ENCODE measurements around the gene KRT35. TPM values are rescaled to one million over a fixed set of nuclear protein-coding genes. Genes with fewer than 3 reads are reported as not detected.

The KRT35 gene
- total RNA-seq, 2 donors from 2014 or later = not detected

DNA sequence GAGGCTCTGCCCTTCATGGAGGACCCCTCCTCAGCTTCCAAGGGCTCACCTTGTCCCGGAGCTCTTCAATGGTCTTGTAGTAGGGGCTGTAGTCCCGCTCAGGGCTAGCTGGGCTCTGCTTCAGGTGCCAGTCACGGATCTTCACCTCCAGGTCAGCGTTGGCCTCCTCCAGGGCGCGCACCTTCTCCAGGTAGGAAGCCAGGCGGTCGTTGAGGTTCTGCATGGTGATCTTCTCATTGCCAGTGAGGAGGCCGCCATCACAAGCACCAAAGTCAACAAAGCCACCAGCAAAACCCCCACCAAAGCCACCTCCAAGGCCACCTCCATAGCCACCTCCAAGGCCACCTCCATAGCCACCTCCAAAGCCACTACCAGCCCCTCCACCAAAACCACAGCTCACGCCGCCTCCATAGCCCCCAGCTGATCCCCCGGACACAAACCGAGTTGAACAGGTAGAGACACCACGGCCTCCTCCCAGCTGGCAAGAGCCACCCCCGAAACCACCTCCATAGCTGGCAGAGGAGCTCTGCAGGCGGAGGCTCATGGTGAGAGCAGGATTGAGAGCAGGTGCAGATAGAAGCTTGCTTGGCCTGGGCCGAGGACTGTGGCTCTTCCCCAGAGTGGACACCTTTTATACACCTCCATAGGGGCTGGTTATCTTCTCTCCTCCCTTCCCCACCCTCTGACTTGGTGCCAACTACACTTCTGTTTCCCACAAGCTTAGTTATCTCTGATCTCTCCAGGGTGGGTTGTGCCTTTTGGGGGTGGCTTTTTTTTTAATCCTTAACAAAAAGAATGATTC, 24.3 kb upstream of the KRT35 start, which contains the start of gene KRT13:
TSS of gene KRT13 (minus strand) at position 606 of the 802 bp plus-strand sequence. CDS start at position 544, 62 bp downstream.
- no peaks in the 10 kb centered on the region for H3K4me1 ChIP-seq (ENCODE audit: control insufficient read depth in 1 of 2, low read depth in 2 of 2)
- no peaks in the 10 kb centered on the region for H3K36me3 ChIP-seq
- no peak for ATAC-seq (ENCODE audit: insufficient number of reproducible peaks, low FRiP score, low read depth)
- H3K27ac ChIP-seq = no peak within 1 kb of the TSS
- no peaks in the 10 kb centered on the region for H3K27me3 ChIP-seq (replicated peaks; ENCODE audit: insufficient read depth)
- no peaks in the 10 kb centered on the region for H3K9me3 ChIP-seq
- TF ChIP-seq, protein P1, sequence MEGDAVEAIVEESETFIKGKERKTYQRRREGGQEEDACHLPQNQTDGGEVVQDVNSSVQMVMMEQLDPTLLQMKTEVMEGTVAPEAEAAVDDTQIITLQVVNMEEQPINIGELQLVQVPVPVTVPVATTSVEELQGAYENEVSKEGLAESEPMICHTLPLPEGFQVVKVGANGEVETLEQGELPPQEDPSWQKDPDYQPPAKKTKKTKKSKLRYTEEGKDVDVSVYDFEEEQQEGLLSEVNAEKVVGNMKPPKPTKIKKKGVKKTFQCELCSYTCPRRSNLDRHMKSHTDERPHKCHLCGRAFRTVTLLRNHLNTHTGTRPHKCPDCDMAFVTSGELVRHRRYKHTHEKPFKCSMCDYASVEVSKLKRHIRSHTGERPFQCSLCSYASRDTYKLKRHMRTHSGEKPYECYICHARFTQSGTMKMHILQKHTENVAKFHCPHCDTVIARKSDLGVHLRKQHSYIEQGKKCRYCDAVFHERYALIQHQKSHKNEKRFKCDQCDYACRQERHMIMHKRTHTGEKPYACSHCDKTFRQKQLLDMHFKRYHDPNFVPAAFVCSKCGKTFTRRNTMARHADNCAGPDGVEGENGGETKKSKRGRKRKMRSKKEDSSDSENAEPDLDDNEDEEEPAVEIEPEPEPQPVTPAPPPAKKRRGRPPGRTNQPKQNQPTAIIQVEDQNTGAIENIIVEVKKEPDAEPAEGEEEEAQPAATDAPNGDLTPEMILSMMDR (IDR thresholded peaks at IDR 0.05) = no peak
- DNase-seq (ENCODE audit: low spot score) = no peak
- no peak within 1 kb of the TSS for H3K4me3 ChIP-seq

DNA sequence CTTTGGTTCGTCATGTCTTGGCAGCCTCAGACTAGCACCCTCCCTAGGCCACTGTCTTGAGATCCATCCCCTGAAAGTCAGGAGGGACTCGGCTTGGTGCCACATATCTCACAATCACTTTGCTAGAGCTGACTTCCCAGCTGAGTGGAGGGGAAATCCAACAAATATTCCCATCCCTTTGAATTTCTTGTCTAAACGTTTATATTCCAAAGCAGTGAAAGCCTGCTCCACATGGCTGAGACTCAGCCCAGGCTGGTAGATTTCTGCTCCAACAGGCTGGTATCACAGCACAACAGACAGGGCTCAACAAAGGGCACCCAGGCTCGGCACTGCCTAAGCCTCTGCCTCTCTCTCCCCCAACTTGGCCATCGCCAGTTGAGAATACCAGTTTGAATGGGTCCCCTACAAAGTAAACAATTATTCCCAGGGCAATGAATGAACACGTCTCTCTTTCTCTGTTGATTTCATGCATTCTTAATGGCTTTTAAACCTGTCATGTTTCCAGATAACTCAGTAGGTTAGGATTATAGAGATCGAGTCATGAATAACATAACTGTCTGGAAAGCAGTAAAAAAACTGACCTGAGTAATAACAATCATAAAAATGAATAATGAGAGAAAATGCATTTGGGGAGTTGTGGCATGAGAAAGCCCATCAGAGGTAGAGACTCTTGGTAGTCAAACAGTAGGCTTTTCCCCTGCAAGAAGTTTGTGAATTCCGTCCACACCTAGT, 23.5 kb upstream of the KRT35 start:
- Histone ChIP-seq H3K4me3 (no peak overlapping the region), H3K27ac (no peak overlapping the region), H3K4me1 (ENCODE audit: control insufficient read depth in 1 of 2, low read depth in 2 of 2) (no peaks in the 10 kb centered on the region), H3K36me3 (no peaks in the 10 kb centered on the region), H3K9me3 (no peaks in the 10 kb centered on the region), H3K27me3 (replicated peaks; ENCODE audit: insufficient read depth) (no peaks in the 10 kb centered on the region)
- no peak for ATAC-seq (ENCODE audit: insufficient number of reproducible peaks, low FRiP score, low read depth)
- no peak for DNase-seq (ENCODE audit: low spot score)
- TF ChIP-seq, protein P1 (IDR thresholded peaks at IDR 0.05) = no peak

DNA sequence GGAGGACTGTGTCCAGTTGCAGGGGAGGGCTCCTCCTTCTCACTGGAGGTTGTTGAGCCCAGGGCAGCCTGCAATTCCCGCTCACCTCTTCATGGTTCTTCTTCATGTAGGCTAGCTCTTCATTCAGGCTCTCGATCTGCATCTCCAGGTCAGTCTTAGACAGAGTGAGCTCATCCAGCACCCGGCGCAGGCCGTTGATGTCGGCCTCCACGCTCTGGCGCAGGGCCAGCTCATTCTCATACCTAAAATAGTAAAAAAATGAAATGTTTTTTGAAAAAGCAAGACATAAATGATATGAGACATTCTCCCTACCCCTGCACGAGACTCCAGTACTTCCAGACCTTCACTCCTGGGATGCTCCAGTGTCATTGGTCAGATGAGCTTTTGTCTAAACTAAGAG, 22.3 kb upstream of the KRT35 start:
- no peak for DNase-seq (ENCODE audit: low spot score)

DNA sequence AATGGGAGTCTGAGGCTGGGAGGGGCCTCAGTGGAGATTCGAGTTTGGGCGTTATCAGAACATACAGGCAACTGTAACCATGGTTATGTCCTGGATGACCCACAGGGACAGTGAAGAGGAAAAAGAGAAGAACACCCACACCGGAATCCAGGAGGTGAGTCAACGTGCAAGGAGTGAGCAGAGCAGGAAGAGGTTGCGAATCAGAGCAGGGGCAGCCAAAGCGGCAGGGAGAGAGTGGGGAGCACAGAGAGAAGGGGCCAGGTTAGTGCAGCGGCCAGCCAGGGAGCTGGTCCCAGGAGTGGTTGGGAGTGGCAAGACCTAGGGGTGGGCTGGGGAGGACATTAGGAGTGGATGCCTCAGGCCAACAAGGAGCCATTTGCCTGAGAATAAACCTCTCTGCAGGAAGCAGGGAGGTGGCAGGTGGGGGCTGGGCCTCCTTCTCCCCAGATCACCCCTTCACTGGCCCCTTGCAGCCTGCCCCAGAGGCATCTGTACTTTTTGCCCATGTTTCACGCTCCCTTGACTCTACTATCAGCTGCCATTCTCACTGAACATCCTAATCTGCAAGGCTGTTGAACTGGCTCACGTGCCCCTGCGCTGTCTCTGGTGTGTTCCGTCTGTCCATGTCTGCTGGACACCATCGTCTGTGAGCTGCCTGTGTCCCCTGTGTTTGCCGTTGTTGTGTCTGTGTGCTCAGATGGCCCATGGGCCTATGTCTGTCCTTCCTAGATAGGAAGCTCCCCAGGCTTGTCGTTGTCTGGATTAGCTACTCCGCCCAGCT, 19.4 kb upstream of the KRT35 start:
- TF ChIP-seq, protein P1 (IDR thresholded peaks at IDR 0.05) = no peak
- Histone ChIP-seq H3K27ac (no peak overlapping the region), H3K9me3 (no peaks in the 10 kb centered on the region), H3K4me3 (no peak overlapping the region), H3K27me3 (replicated peaks; ENCODE audit: insufficient read depth) (no peaks in the 10 kb centered on the region), H3K36me3 (no peaks in the 10 kb centered on the region), H3K4me1 (ENCODE audit: control insufficient read depth in 1 of 2, low read depth in 2 of 2) (no peaks in the 10 kb centered on the region)
- DNase-seq (ENCODE audit: low spot score) (no peak), ATAC-seq (ENCODE audit: insufficient number of reproducible peaks, low FRiP score, low read depth) (no peak)

More for the DNA sequence above, 22.3 kb upstream of the KRT35 start:
- no peak for ATAC-seq (ENCODE audit: insufficient number of reproducible peaks, low FRiP score, low read depth)
- no peak overlapping the region for H3K4me3 ChIP-seq
- no peaks in the 10 kb centered on the region for H3K27me3 ChIP-seq (replicated peaks; ENCODE audit: insufficient read depth)
- H3K27ac ChIP-seq = no peak overlapping the region
- H3K36me3 ChIP-seq = no peaks in the 10 kb centered on the region
- TF ChIP-seq, protein P1 (IDR thresholded peaks at IDR 0.05) = no peak
- H3K9me3 ChIP-seq = no peaks in the 10 kb centered on the region
- H3K4me1 ChIP-seq (ENCODE audit: control insufficient read depth in 1 of 2, low read depth in 2 of 2) = no peaks in the 10 kb centered on the region

DNA sequence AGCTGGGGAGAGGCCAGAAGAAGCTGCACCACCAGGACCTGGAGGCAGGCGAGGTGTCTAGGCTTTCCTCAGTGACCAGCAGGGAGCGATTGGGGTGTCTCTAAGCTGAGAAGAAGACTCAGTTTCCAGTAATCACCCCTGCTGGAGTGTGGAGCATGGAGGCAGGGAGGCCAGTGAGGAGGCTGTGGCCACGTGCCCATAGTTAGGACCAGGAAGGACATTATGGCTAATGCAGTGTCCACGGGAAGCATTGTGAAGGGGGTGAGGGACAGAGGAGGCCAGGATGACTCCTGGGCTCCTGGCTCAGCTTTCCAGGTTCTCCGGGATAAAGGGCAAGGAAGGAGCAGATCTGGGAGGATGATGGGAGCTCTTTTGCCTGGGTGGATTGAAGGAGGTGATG, 18.8 kb upstream of the KRT35 start:
- Histone ChIP-seq H3K4me1 (ENCODE audit: control insufficient read depth in 1 of 2, low read depth in 2 of 2) (no peaks in the 10 kb centered on the region), H3K4me3 (no peak overlapping the region), H3K36me3 (no peaks in the 10 kb centered on the region), H3K27me3 (replicated peaks; ENCODE audit: insufficient read depth) (no peaks in the 10 kb centered on the region), H3K9me3 (no peaks in the 10 kb centered on the region), H3K27ac (no peak overlapping the region)
- ATAC-seq (ENCODE audit: insufficient number of reproducible peaks, low FRiP score, low read depth) (no peak), DNase-seq (ENCODE audit: low spot score) (no peak)
- TF ChIP-seq, protein P1 (IDR thresholded peaks at IDR 0.05) = no peak
